Neural cell (in vitro differentiated cells): ENCODE measurements around the gene GNPTG. TPM values are rescaled to one million over a fixed set of nuclear protein-coding genes. Genes with fewer than 3 reads are reported as not detected.

ENCODE experiments used
- H2AFZ ChIP-seq: fragments of 200-600, 300-800 bp; sonication (generic), shearing (Covaris generic); 2 replicates; pipeline ENCODE4 v1.6.0; 2014; ENCODE audit warnings: low read depth, mild to moderate bottlenecking, antibody characterized with exemption, low read length, moderate library complexity
- H3F3A ChIP-seq: fragments of 200-600 bp; shearing (Covaris generic); 2 replicates; pipeline ENCODE4 v1.6.1; 2016; ENCODE audit warnings: mild to moderate bottlenecking, moderate library complexity, mixed read lengths, antibody characterized with exemption, low read length; ENCODE audit not compliant: insufficient read depth, poor library complexity, severe bottlenecking
- H3K27ac ChIP-seq: fragments of 200-600, 300-800 bp; sonication (generic), shearing (Covaris generic); 2 replicates; pipeline ENCODE4 v1.5.1; 2014; ENCODE audit warnings: mild to moderate bottlenecking, low read length, moderate library complexity
- H3K27me3 ChIP-seq: fragments of 300-800, 200-600 bp; sonication (generic), shearing (Covaris generic); 2 replicates; pipeline ENCODE4 v1.6.0; 2014; ENCODE audit warnings: mild to moderate bottlenecking, low read depth, low read length, moderate library complexity; ENCODE audit not compliant: insufficient read depth
- H3K36me3 ChIP-seq: fragments of 300-800, 200-600 bp; sonication (generic), shearing (Covaris generic); 2 replicates; pipeline ENCODE4 v1.5.1; 2014; ENCODE audit warnings: mild to moderate bottlenecking, antibody characterized with exemption, low read length, moderate library complexity; ENCODE audit not compliant: insufficient read depth
- H3K4me2 ChIP-seq: fragments of 300-800, 200-600 bp; sonication (generic), shearing (Covaris generic); 2 replicates; pipeline ENCODE4 v1.6.0; 2014; ENCODE audit warnings: mild to moderate bottlenecking, low read length
- H3K4me3 ChIP-seq: fragments of 300-800, 200-600 bp; sonication (generic), shearing (Covaris generic); 2 replicates; pipeline ENCODE4 v1.5.1; 2014; ENCODE audit warnings: mild to moderate bottlenecking, low read length, moderate library complexity
- H3K79me2 ChIP-seq: fragments of 200-600 bp; shearing (Covaris generic); replicated peaks from 2 replicates; pipeline ENCODE4 v1.6.0; 2014; ENCODE audit warnings: mild to moderate bottlenecking, low read length, moderate library complexity; ENCODE audit not compliant: insufficient read depth
- H3K9ac ChIP-seq: fragments of 300-800, 200-600 bp; sonication (generic), shearing (Covaris generic); 2 replicates; pipeline ENCODE4 v1.6.1; 2016; ENCODE audit warnings: mild to moderate bottlenecking, low read length, mixed read lengths
- H3K9me2 ChIP-seq: fragments of 200-600 bp; shearing (Covaris generic); 2 replicates; pipeline ENCODE4 v1.6.1; 2016; ENCODE audit warnings: mild to moderate bottlenecking, low read length, mixed read lengths; ENCODE audit not compliant: insufficient read depth
- H3K9me3 ChIP-seq: fragments of 200-600, 300-800 bp; sonication (generic), shearing (Covaris generic); 2 replicates; pipeline ENCODE4 v1.6.1; 2016; ENCODE audit warnings: mild to moderate bottlenecking, mixed run types, low read length, moderate library complexity, mixed read lengths
- H4K20me1 ChIP-seq: fragments of 200-600 bp; shearing (Covaris generic); 2 replicates; pipeline ENCODE4 v1.6.1; 2016; ENCODE audit warnings: mild to moderate bottlenecking, mixed run types; ENCODE audit not compliant: insufficient read depth
- CTCF ChIP-seq: fragments of 450-650 bp; IDR thresholded peaks from 2 replicates; pipeline ENCODE4 v1.5.1; 2014; ENCODE audit warnings: antibody characterized with exemption, mild to moderate bottlenecking, moderate library complexity; ENCODE audit not compliant: poor library complexity, severe bottlenecking
- EP300 ChIP-seq: fragments of 450-650 bp; conservative IDR thresholded peaks from 2 replicates; pipeline ENCODE4 v1.6.1; 2014; ENCODE audit warnings: antibody characterized with exemption, mild to moderate bottlenecking, moderate library complexity; ENCODE audit not compliant: poor library complexity, severe bottlenecking
- EZH2 ChIP-seq: fragments of 200-600, 300-800 bp; shearing (Covaris generic), sonication (generic); IDR thresholded peaks from 2 replicates; pipeline ENCODE4 v1.6.1; 2014; ENCODE audit warnings: antibody characterized with exemption, low read length, borderline replicate concordance, mild to moderate bottlenecking; ENCODE audit not compliant: insufficient read depth, poor library complexity, severe bottlenecking
- MXI1 ChIP-seq: fragments of 450-650 bp; conservative IDR thresholded peaks from 2 replicates; pipeline ENCODE4 v1.6.1; 2014; ENCODE audit warnings: antibody characterized with exemption, mild to moderate bottlenecking; ENCODE audit not compliant: poor library complexity, severe bottlenecking
- POLR2AphosphoS5 ChIP-seq: IDR thresholded peaks from 2 replicates; pipeline ENCODE4 v1.6.1; 2012
- RAD21 ChIP-seq: fragments of 450-650 bp; conservative IDR thresholded peaks from 2 replicates; pipeline ENCODE4 v1.6.1; 2014; ENCODE audit warnings: antibody characterized with exemption, mild to moderate bottlenecking, moderate library complexity
- REST ChIP-seq: IDR thresholded peaks from 2 replicates; pipeline ENCODE4 v1.6.1; 2012; ENCODE audit warnings: borderline replicate concordance
- SMC3 ChIP-seq: fragments of 450-650 bp; conservative IDR thresholded peaks from 2 replicates; pipeline ENCODE4 v1.6.1; 2014; ENCODE audit warnings: antibody characterized with exemption, mild to moderate bottlenecking, moderate library complexity; ENCODE audit not compliant: poor library complexity
- TAF1 ChIP-seq: IDR thresholded peaks from 2 replicates; pipeline ENCODE4 v1.6.1; 2012; ENCODE audit warnings: low read depth
- polyA plus RNA-seq: library from polyadenylated mRNA; depleted of rRNA; stranded (reverse); fragments of >200 nt; gene quantifications from 2 replicates; pipeline ENCODE4 v1.2.3, GENCODE V29; 2014

GNPTG gene
- polyA plus RNA-seq, 1 donor from 2014 or later, result 90.5 TPM

GRCh38 chr16:1345651-1346421, 5.9 kb upstream of the GNPTG start:
- Histone ChIP-seq H2AFZ (no peak overlapping the region), H3K79me2 (peaks cover under 1% of the 10 kb centered on the region), H3K27ac (no peak overlapping the region), H3K4me3 (no peak overlapping the region), H3K9me3 (no peaks in the 10 kb centered on the region), H3F3A (no peaks in the 10 kb centered on the region), H3K9me2 (no peaks in the 10 kb centered on the region), H3K27me3 (no peaks in the 10 kb centered on the region), H3K36me3 (no peaks in the 10 kb centered on the region), H3K4me2 (no peak overlapping the region), H4K20me1 (no peaks in the 10 kb centered on the region), H3K9ac (no peak overlapping the region)
- TF ChIP-seq EZH2, result no peak
- no peak for TF ChIP-seq EP300
- TF ChIP-seq RAD21, result no peak
- TF ChIP-seq REST, result no peak
- no peak for TF ChIP-seq SMC3
- no peak for TF ChIP-seq POLR2AphosphoS5
- TF ChIP-seq TAF1, result no peak
- no peak for TF ChIP-seq CTCF
- no peak for TF ChIP-seq MXI1

GRCh38 chr16:1346422-1347285, 5.1 kb upstream of the GNPTG start:
- H3K9ac ChIP-seq, result no peak overlapping the region
- H3K4me2 ChIP-seq, result no peak overlapping the region
- no peaks in the 10 kb centered on the region for H3K27me3 ChIP-seq
- H4K20me1 ChIP-seq, result no peaks in the 10 kb centered on the region
- no peak for TF ChIP-seq EZH2
- no peak for TF ChIP-seq POLR2AphosphoS5
- TF ChIP-seq TAF1, result no peak
- no peak for TF ChIP-seq RAD21
- no peak for TF ChIP-seq MXI1
- no peak for TF ChIP-seq SMC3
- TF ChIP-seq EP300, result no peak
- TF ChIP-seq CTCF, result no peak
- no peak for TF ChIP-seq REST
- H3F3A ChIP-seq, result no peaks in the 10 kb centered on the region
- H2AFZ ChIP-seq, result no peak overlapping the region
- no peak overlapping the region for H3K4me3 ChIP-seq
- no peaks in the 10 kb centered on the region for H3K36me3 ChIP-seq
- peaks cover 8% of the 10 kb centered on the region for H3K79me2 ChIP-seq
- no peak overlapping the region for H3K27ac ChIP-seq
- H3K9me3 ChIP-seq, result no peaks in the 10 kb centered on the region
- H3K9me2 ChIP-seq, result no peaks in the 10 kb centered on the region
